ENCODE results near the gene NLRC5.
A peak's percentile ranks its signal among the peaks of the same experiment; 100 is the strongest.

Gene NLRC5

GRCh38 chr16:56961851-56962281 lies 27.5 kb upstream of the NLRC5 start, which contains the start of gene CETP:
Gene CETP (plus strand): TSS chr16:56961950. CDS start chr16:56961980, 30 bp downstream.
- TF ChIP-seq CTCF (IDR thresholded peaks at IDR 0.05; ENCODE audit: low read length) = no peak
- TF ChIP-seq EZH2 (IDR thresholded peaks at IDR 0.05; ENCODE audit: borderline replicate concordance, low read length) = no peak
- Histone ChIP-seq H3K79me2 (ENCODE audit: insufficient read depth, low read length) (no peaks in the 10 kb centered on the region), H2AFZ (ENCODE audit: low read length) (no peak within 1 kb of the TSS), H3K4me3 (ENCODE audit: low read depth, low read length, poor library complexity, severe bottlenecking) (no peak within 1 kb of the TSS), H3K9me3 (ENCODE audit: low read length) (no peaks in the 10 kb centered on the region), H3K9me2 (ENCODE audit: low read depth, low read length) (no peaks in the 10 kb centered on the region), H3F3A (ENCODE audit: insufficient read depth, low read length) (no peaks in the 10 kb centered on the region), H4K20me1 (ENCODE audit: insufficient read depth, low read length) (no peaks in the 10 kb centered on the region), H3K27ac (ENCODE audit: low read depth, low read length, poor library complexity, severe bottlenecking) (no peak within 1 kb of the TSS), H3K36me3 (ENCODE audit: insufficient read depth, low read length) (no peaks in the 10 kb centered on the region), H3K4me2 (ENCODE audit: low read length) (no peak within 1 kb of the TSS), H3K9ac (ENCODE audit: low read length) (no peak within 1 kb of the TSS), H3K4me1 (ENCODE audit: insufficient read depth, low read length, severe bottlenecking) (peaks cover 3% of the 10 kb centered on the region), H3K27me3 (ENCODE audit: insufficient read depth, low read length) (peaks cover 5% of the 10 kb centered on the region; the same call in 1 of the 2 replicates)

GRCh38 chr16:56964243-56965148 lies 24.9 kb upstream of the NLRC5 start:
- Histone ChIP-seq H3F3A (ENCODE audit: insufficient read depth, low read length) (no peaks in the 10 kb centered on the region), H3K9me2 (ENCODE audit: low read depth, low read length) (no peaks in the 10 kb centered on the region), H2AFZ (ENCODE audit: low read length) (no peak overlapping the region), H3K4me1 (ENCODE audit: insufficient read depth, low read length, severe bottlenecking) (peaks cover 3% of the 10 kb centered on the region), H3K9ac (ENCODE audit: low read length) (0 out of 2 replicates have a peak overlapping the region, but pooled peaks have one; percentile 41), H4K20me1 (ENCODE audit: insufficient read depth, low read length) (no peaks in the 10 kb centered on the region), H3K27ac (ENCODE audit: low read depth, low read length, poor library complexity, severe bottlenecking) (no peak overlapping the region), H3K27me3 (ENCODE audit: insufficient read depth, low read length) (peaks cover 5% of the 10 kb centered on the region; the same call in 1 of the 2 replicates), H3K79me2 (ENCODE audit: insufficient read depth, low read length) (no peaks in the 10 kb centered on the region), H3K4me2 (ENCODE audit: low read length) (peak overlapping the region; percentile 62), H3K9me3 (ENCODE audit: low read length) (no peaks in the 10 kb centered on the region), H3K4me3 (ENCODE audit: low read depth, low read length, poor library complexity, severe bottlenecking) (no peak overlapping the region), H3K36me3 (ENCODE audit: insufficient read depth, low read length) (no peaks in the 10 kb centered on the region)
- TF ChIP-seq EZH2 (IDR thresholded peaks at IDR 0.05; ENCODE audit: borderline replicate concordance, low read length) (no peak), CTCF (IDR thresholded peaks at IDR 0.05; ENCODE audit: low read length) (peak; percentile 100)

GRCh38 chr16:56965149-56966092 lies 23.9 kb upstream of the NLRC5 start:
- H4K20me1 ChIP-seq (ENCODE audit: insufficient read depth, low read length) = no peaks in the 10 kb centered on the region
- H3K79me2 ChIP-seq (ENCODE audit: insufficient read depth, low read length) = no peaks in the 10 kb centered on the region
- peaks cover 5% of the 10 kb centered on the region; the same call in 1 of the 2 replicates for H3K27me3 ChIP-seq (ENCODE audit: insufficient read depth, low read length)
- H3K27ac ChIP-seq (ENCODE audit: low read depth, low read length, poor library complexity, severe bottlenecking) = no peak overlapping the region
- no peak overlapping the region for H3K9ac ChIP-seq (ENCODE audit: low read length)
- no peak overlapping the region for H2AFZ ChIP-seq (ENCODE audit: low read length)
- H3K36me3 ChIP-seq (ENCODE audit: insufficient read depth, low read length) = no peaks in the 10 kb centered on the region
- H3K4me1 ChIP-seq (ENCODE audit: insufficient read depth, low read length, severe bottlenecking) = peaks cover 3% of the 10 kb centered on the region
- no peaks in the 10 kb centered on the region for H3K9me2 ChIP-seq (ENCODE audit: low read depth, low read length)
- H3K9me3 ChIP-seq (ENCODE audit: low read length) = no peaks in the 10 kb centered on the region
- TF ChIP-seq EZH2 (IDR thresholded peaks at IDR 0.05; ENCODE audit: borderline replicate concordance, low read length) (no peak), CTCF (IDR thresholded peaks at IDR 0.05; ENCODE audit: low read length) (no peak)
- no peaks in the 10 kb centered on the region for H3F3A ChIP-seq (ENCODE audit: insufficient read depth, low read length)
- H3K4me3 ChIP-seq (ENCODE audit: low read depth, low read length, poor library complexity, severe bottlenecking) = no peak overlapping the region
- no peak overlapping the region for H3K4me2 ChIP-seq (ENCODE audit: low read length)

Data from OCI-LY1 (cell line).